Loucy (cell line): ENCODE data around the gene RMC1.

Source experiments
- H2AFZ ChIP-seq: fragments of 200-600 bp; sonication (generic); 2 replicates; pipeline ENCODE4 v1.6.0; 2016; ENCODE audit warnings: antibody characterized with exemption, mild to moderate bottlenecking, low read length, moderate library complexity
- H3F3A ChIP-seq: fragments of 200-600 bp; 2 replicates; pipeline ENCODE4 v1.6.0; 2016; ENCODE audit warnings: antibody characterized with exemption, low read depth, mild to moderate bottlenecking
- H3K27me3 ChIP-seq: fragments of 200-600 bp; sonication (generic); 2 replicates; pipeline ENCODE4 v1.6.1; 2014; ENCODE audit warnings: low read length, mild to moderate bottlenecking; ENCODE audit not compliant: insufficient read depth, poor library complexity, severe bottlenecking
- H3K36me3 ChIP-seq: fragments of 200-600 bp; sonication (generic); 2 replicates; pipeline ENCODE4 v1.6.1; 2016; ENCODE audit warnings: low read length; ENCODE audit not compliant: insufficient read depth
- H3K4me1 ChIP-seq: fragments of 200-600 bp; sonication (generic); 2 replicates; pipeline ENCODE4 v1.5.1; 2014; ENCODE audit warnings: low read length, mild to moderate bottlenecking; ENCODE audit not compliant: insufficient read depth, poor library complexity, severe bottlenecking
- H3K4me2 ChIP-seq: fragments of 200-600 bp; sonication (generic); 2 replicates; pipeline ENCODE4 v1.6.0; 2014; ENCODE audit warnings: antibody characterized with exemption, low read length, low read depth, mild to moderate bottlenecking; ENCODE audit not compliant: poor library complexity, severe bottlenecking
- H3K4me3 ChIP-seq: fragments of 200-600 bp; sonication (generic); 2 replicates; pipeline ENCODE4 v1.5.1; 2014; ENCODE audit warnings: low read length, mild to moderate bottlenecking, mixed read lengths; ENCODE audit not compliant: poor library complexity, severe bottlenecking
- H3K79me2 ChIP-seq: fragments of 200-600 bp; sonication (generic); 2 replicates; pipeline ENCODE4 v1.6.1; 2014; ENCODE audit warnings: low read length; ENCODE audit not compliant: insufficient read depth
- H3K9ac ChIP-seq: fragments of 200-600 bp; sonication (generic); 2 replicates; pipeline ENCODE4 v1.6.0; 2014; ENCODE audit warnings: mild to moderate bottlenecking, low read depth, low read length, moderate library complexity; ENCODE audit not compliant: poor library complexity, severe bottlenecking
- H3K9me2 ChIP-seq: fragments of 200-600 bp; sonication (generic); replicated peaks from 2 replicates; pipeline ENCODE4 v1.6.1; 2016; ENCODE audit warnings: low read depth, low read length, mixed read lengths
- H3K9me3 ChIP-seq: fragments of 200-600 bp; sonication (generic); 2 replicates; pipeline ENCODE4 v1.6.1; 2014; ENCODE audit warnings: mild to moderate bottlenecking, antibody characterized with exemption, low read length, low read depth; ENCODE audit not compliant: insufficient read depth
- H4K20me1 ChIP-seq: fragments of 200-600 bp; sonication (generic); 2 replicates; pipeline ENCODE4 v1.6.0; 2014; ENCODE audit warnings: antibody characterized with exemption, low read length, mild to moderate bottlenecking; ENCODE audit not compliant: insufficient read depth, poor library complexity, severe bottlenecking
- CTCF ChIP-seq: fragments of 200-600 bp; sonication (generic); conservative IDR thresholded peaks from 2 replicates; pipeline ENCODE4 v1.5.1; 2014; ENCODE audit warnings: mild to moderate bottlenecking, antibody characterized with exemption, low read length
- EZH2phosphoT487 ChIP-seq: fragments of 200-600 bp; IDR thresholded peaks from 2 replicates; pipeline ENCODE4 v1.6.1; 2018; ENCODE audit warnings: antibody characterized with exemption, mild to moderate bottlenecking, moderate library complexity, borderline replicate concordance

Gene RMC1

GRCh38 chr18:23573020-23573419, 69.7 kb downstream of the RMC1 start:
- H3K9me3 ChIP-seq = no peaks in the 10 kb centered on the region
- no peak overlapping the region for H2AFZ ChIP-seq
- H3F3A ChIP-seq = no peaks in the 10 kb centered on the region
- no peaks in the 10 kb centered on the region for H4K20me1 ChIP-seq
- peaks cover 4% of the 10 kb centered on the region; the same call in 1 of the 2 replicates for H3K79me2 ChIP-seq
- H3K4me1 ChIP-seq = peaks cover 16% of the 10 kb centered on the region
- H3K4me2 ChIP-seq = no peak overlapping the region
- no peak overlapping the region for H3K4me3 ChIP-seq
- no peak overlapping the region for H3K9ac ChIP-seq
- H3K9me2 ChIP-seq = no peaks in the 10 kb centered on the region
- TF ChIP-seq EZH2phosphoT487 (no peak), CTCF (no peak)
- no peaks in the 10 kb centered on the region for H3K27me3 ChIP-seq
- H3K36me3 ChIP-seq = peaks cover 42% of the 10 kb centered on the region

- Histone ChIP-seq H4K20me1 (no peaks in the 10 kb centered on the region), H3K36me3 (peaks cover 34% of the 10 kb centered on the region; the same call in 1 of the 2 replicates), H3K9me3 (no peaks in the 10 kb centered on the region), H3K9ac (no peak overlapping the region), H3F3A (no peaks in the 10 kb centered on the region), H3K4me1 (peaks cover 16% of the 10 kb centered on the region), H3K79me2 (peaks cover 12% of the 10 kb centered on the region; the same call in 1 of the 2 replicates), H3K27me3 (no peaks in the 10 kb centered on the region), H3K4me3 (no peak overlapping the region), H3K4me2 (peak overlapping the region; percentile 18), H3K9me2 (no peaks in the 10 kb centered on the region), H2AFZ (no peak overlapping the region)
- TF ChIP-seq CTCF (no peak), EZH2phosphoT487 (no peak)
Observed at GRCh38 chr18:23573626-23574431, 70.5 kb downstream of the RMC1 start.

GRCh38 chr18:23574611-23575308, 71.4 kb downstream of the RMC1 start:
- Histone ChIP-seq H3K36me3 (peaks cover 25% of the 10 kb centered on the region; the same call in 1 of the 2 replicates), H3K4me3 (no peak overlapping the region), H3K9me3 (no peaks in the 10 kb centered on the region), H3F3A (no peaks in the 10 kb centered on the region), H3K9me2 (no peaks in the 10 kb centered on the region), H3K4me2 (peak overlapping the region; percentile 18), H3K79me2 (peaks cover 16% of the 10 kb centered on the region; the same call in 1 of the 2 replicates), H3K27me3 (no peaks in the 10 kb centered on the region), H3K9ac (no peak overlapping the region), H3K4me1 (peaks cover 16% of the 10 kb centered on the region), H2AFZ (no peak overlapping the region), H4K20me1 (no peaks in the 10 kb centered on the region)
- TF ChIP-seq CTCF (no peak), EZH2phosphoT487 (no peak)
